Endothelial cell of umbilical vein (primary cell): Measurements from ENCODE around the gene GNAZ. TPM values are rescaled to one million over a fixed set of nuclear protein-coding genes. Genes with fewer than 3 reads are reported as not detected.
"Not testable (repeated sequence)": the region's sequence is repeated elsewhere in the genome, so short reads cannot be mapped to it uniquely, and the experiment has no call there.

Experiments used
- BruUV-seq: library from RNA; stranded (reverse); fragments of 400-500 nt; replicated peaks from 2 replicates; lab custom pipeline; 2021; lab: Mats Ljungman, UMichigan
- CTCF ChIA-PET: fragments of 300-600, 350-600 bp; sonication (Branson Sonifier 250); formaldehyde crosslinking; loops from one replicate; lab custom pipeline; 2021; ENCODE audit warnings: antibody characterized with exemption, inconsistent platforms; lab: Charles Lee
- POLR2A ChIA-PET: fragments of 300-600, 350-600 bp; sonication (Branson Sonifier 250); formaldehyde crosslinking; loops from one replicate; lab custom pipeline; 2021; ENCODE audit warnings: antibody characterized with exemption, inconsistent platforms; lab: Charles Lee
- DNase-seq: peaks from one replicate; pipeline ENCODE4 v3.0.0-alpha.2; 2011; ENCODE audit warnings: low read depth, low spot score
- FAIRE-seq: peaks from 2 replicates; lab custom pipeline; 2011; peaks lifted over from hg19 to GRCh38; lab: Jason Lieb, UNC
- H2AFZ ChIP-seq: 2 replicates; pipeline ENCODE4 v1.6.0; 2012; ENCODE audit warnings: low read depth, low read length, control low read depth, inconsistent platforms
- H3K27ac ChIP-seq: 2 replicates; pipeline ENCODE4 v1.5.1; 2011; ENCODE audit warnings: low read depth, mild to moderate bottlenecking, control low read depth, low read length, moderate library complexity; ENCODE audit not compliant: insufficient read depth
- H3K27me3 ChIP-seq, 2 experiments: 2 replicates each; pipeline versions ENCODE4 v1.6.0 to v1.6.1; 2011; ENCODE audit warnings: low read length in 2 of 2, mixed read lengths in 1 of 2; ENCODE audit not compliant: control insufficient read depth in 2 of 2, insufficient read depth in 2 of 2
- H3K36me3 ChIP-seq, 2 experiments: 2 replicates in 1 of 2; 3 replicates in 1 of 2; pipeline ENCODE4 v1.5.1; 2011; ENCODE audit warnings: low read length in 2 of 2, mild to moderate bottlenecking in 1 of 2, moderate library complexity in 1 of 2; ENCODE audit not compliant: control insufficient read depth in 2 of 2, insufficient read depth in 2 of 2; ENCODE audit errors: extremely low read depth in 1 of 2
- H3K4me1 ChIP-seq: 3 replicates; pipeline ENCODE4 v1.5.1; 2011; ENCODE audit warnings: mild to moderate bottlenecking, low read length; ENCODE audit not compliant: control insufficient read depth, insufficient read depth; ENCODE audit errors: extremely low read depth
- H3K4me2 ChIP-seq: 2 replicates; pipeline ENCODE4 v1.6.1; 2011; ENCODE audit warnings: low read length, control low read depth, mixed read lengths; ENCODE audit not compliant: insufficient read depth
- H3K4me3 ChIP-seq, 3 experiments: fragments of 200-600 bp in 1 of 3; sonication (generic), shearing (Covaris generic) in 1 of 3; replicated peaks in 1 of 3; 2 replicates each; pipeline ENCODE4 v1.5.1; 2011 to 2016; ENCODE audit warnings: control low read depth in 3 of 3, low read length in 3 of 3, mild to moderate bottlenecking in 2 of 3, inconsistent platforms in 1 of 3, low read depth in 1 of 3, moderate library complexity in 1 of 3; ENCODE audit not compliant: insufficient read depth in 1 of 3
- H3K79me2 ChIP-seq: 2 replicates; pipeline ENCODE4 v1.6.0; 2012; ENCODE audit warnings: low read length, inconsistent platforms; ENCODE audit not compliant: control insufficient read depth, insufficient read depth
- H3K9ac ChIP-seq: replicated peaks from 2 replicates; pipeline ENCODE3; 2011; ENCODE audit warnings: low read length, control low read depth; ENCODE audit not compliant: insufficient read depth; ENCODE audit errors: extremely low read depth
- H3K9me1 ChIP-seq: replicated peaks from 3 replicates; pipeline ENCODE4 v1.6.0; 2011; ENCODE audit warnings: mild to moderate bottlenecking, low read length; ENCODE audit not compliant: control insufficient read depth, insufficient read depth; ENCODE audit errors: extremely low read depth
- H3K9me3 ChIP-seq: replicated peaks from 2 replicates; pipeline ENCODE4 v1.5.1; 2012; ENCODE audit warnings: low read length, inconsistent platforms; ENCODE audit not compliant: control insufficient read depth, insufficient read depth
- H4K20me1 ChIP-seq: replicated peaks from 2 replicates; pipeline ENCODE3; 2011; ENCODE audit warnings: mild to moderate bottlenecking, low read length; ENCODE audit not compliant: control insufficient read depth, insufficient read depth; ENCODE audit errors: extremely low read depth
- POLR2AphosphoS5 ChIP-seq: IDR thresholded peaks from 2 replicates; pipeline ENCODE4 v1.6.1; 2012; ENCODE audit warnings: low read depth, mild to moderate bottlenecking, control low read depth, low read length, moderate library complexity; ENCODE audit not compliant: insufficient read depth
- dilution Hi-C: fragments of 300-500 bp; cut with MboI; formaldehyde crosslinking; loops from one replicate; pipeline ENCODE4 v1.15.0; 2019; ENCODE audit warnings: low sequenced_read_pairs; ENCODE audit not compliant: extremely low pct_ligation_motif_present
- intact Hi-C: fragments of 100-400 bp; cut with micrococcal nuclease; formaldehyde crosslinking; loops from one replicate; pipeline ENCODE4 v1.10.0; 2022
- polyA plus RNA-seq, 4 experiments: library from polyadenylated mRNA; depleted of rRNA in 3 of 4; stranded (reverse) in 3 of 4; unstranded in 1 of 4; fragments of >200 nt; gene quantifications; 2 replicates each; pipeline versions ENCODE4 v1.2.1 to v1.2.3, GENCODE V29; 2011 to 2012; ENCODE audit warnings: missing spikeins in 1 of 4
- total RNA-seq: library from RNA; stranded (reverse); gene quantifications from 2 replicates; pipeline ENCODE4 v1.2.3, GENCODE V29; 2021

The GNAZ gene
- total and polyA plus RNA-seq, 2 donors (not counting 3 experiments of a cell fraction or from before 2014, with no cell fraction given), result 0.44 to 0.86 TPM

DNA sequence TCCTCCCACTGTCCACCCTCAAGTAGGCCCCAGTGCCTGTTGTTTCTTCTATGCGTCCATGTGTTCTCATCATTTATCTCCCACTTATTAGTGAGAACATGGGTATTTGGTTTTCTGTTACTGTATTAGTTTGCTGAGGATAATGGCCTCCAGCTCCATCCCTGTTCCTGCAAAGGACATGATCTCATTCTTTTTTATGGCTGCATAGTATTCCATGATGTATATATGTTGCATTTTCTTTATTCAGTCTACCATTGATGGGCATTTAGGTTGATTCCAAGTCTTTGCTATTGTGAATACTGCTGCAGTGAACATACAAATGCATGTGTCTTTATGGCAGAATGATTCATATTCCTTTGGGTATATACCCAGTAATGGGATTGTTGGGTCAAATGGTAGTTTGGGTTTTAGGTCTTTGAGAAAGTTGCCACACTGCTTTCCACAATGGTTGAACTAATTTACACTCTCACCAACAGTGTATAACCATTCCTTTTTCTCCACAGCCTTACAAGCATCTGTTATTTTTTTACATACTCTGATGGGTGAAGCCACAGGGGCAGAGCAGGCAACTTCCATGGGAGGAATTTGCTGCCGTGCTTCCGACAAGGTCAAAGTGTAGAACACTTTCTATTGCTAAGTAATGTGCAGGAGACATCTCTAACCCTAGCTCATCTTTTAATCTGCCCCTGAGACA is 48.5 kb upstream of the GNAZ start:
- H3K27ac ChIP-seq, H3K4me2 ChIP-seq, H3K36me3 ChIP-seq, H3K9me1 ChIP-seq, H3K4me3 ChIP-seq, POLR2A ChIA-PET, H3K4me1 ChIP-seq, H3K27me3 ChIP-seq, DNase-seq, CTCF ChIA-PET, intact Hi-C loops, BruUV-seq, H4K20me1 ChIP-seq, dilution Hi-C loops, H3K9ac ChIP-seq, H3K79me2 ChIP-seq, H3K9me3 ChIP-seq, H2AFZ ChIP-seq, FAIRE-seq: not testable (repeated sequence)

DNA sequence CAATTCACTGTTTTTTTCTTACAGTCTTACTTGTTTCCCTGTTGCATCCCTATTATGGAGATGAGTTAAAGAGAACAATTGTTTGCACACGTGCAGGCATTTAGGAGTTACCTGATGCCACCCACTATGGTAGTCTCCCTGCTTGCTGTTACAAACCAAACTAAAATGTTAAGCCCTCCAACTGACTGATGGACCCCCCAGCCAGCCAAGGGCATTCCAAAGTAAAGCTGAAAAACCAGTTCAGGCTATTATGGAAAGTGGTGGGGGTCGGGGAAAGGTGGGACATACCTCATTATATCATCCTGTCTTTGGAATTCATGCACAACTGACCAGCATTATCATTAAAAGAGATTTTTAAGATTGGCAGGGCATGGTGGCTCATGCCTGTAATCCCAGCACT is 47.0 kb upstream of the GNAZ start:
- Histone ChIP-seq H3K4me3 (no peak overlapping the region), H3K9me3 (no peaks in the 10 kb centered on the region), H3K79me2 (no peaks in the 10 kb centered on the region), H3K4me1 (no peaks in the 10 kb centered on the region), H2AFZ (no peak overlapping the region), H4K20me1 (no peaks in the 10 kb centered on the region), H3K27ac (no peak overlapping the region), H3K4me2 (no peak overlapping the region), H3K36me3 (no peaks in the 10 kb centered on the region), H3K27me3 (no peaks in the 10 kb centered on the region), H3K9ac (no peak overlapping the region), H3K9me1 (no peaks in the 10 kb centered on the region)
- intact Hi-C loops (no loop called here), dilution Hi-C loops (no loop called here)
- no peak for FAIRE-seq
- BruUV-seq, result no TSS peak
- ChIA-PET POLR2A (no interaction called here), CTCF (no interaction called here)
- DNase-seq, result no peak
- no peak for TF ChIP-seq POLR2AphosphoS5
